Right lobe of liver (tissue), 6 donors: ENCODE results near the gene DUSP22. TPM values are rescaled to one million over a fixed set of nuclear protein-coding genes. Genes with fewer than 3 reads are reported as not detected.

Experiments used
- ATAC-seq, 4 donors: fragments of 200-7000 bp; cut with Tn5 transposase; one replicate each; pipeline ENCODE4 v1.9.1; 2020; ENCODE audit warnings: mild to moderate bottlenecking in 4 of 4, moderate library complexity in 4 of 4
- DNase-seq, 3 donors: peaks; one replicate each; pipeline ENCODE4 v3.0.0-alpha.2; 2020
- H3K27ac ChIP-seq, 3 donors: fragments of 200-600 bp; one replicate each; pipeline ENCODE4 v1.8.0; 2022
- H3K27me3 ChIP-seq, 2 donors: fragments of 200-600 bp; one replicate each; pipeline ENCODE4 v1.8.0; 2022
- H3K36me3 ChIP-seq, 4 donors: fragments of 200-600 bp; sonication (generic) in 1 of 4; one replicate each; pipeline versions ENCODE4 v1.5.1 to v1.8.0; 2017 to 2022; ENCODE audit warnings: control low read depth in 1 of 4
- H3K4me1 ChIP-seq, 4 donors: fragments of 200-600 bp; sonication (generic) in 1 of 4; one replicate each; pipeline versions ENCODE4 v1.5.1 to v1.8.0; 2017 to 2022; ENCODE audit warnings: control low read depth in 1 of 4
- H3K4me3 ChIP-seq, 3 donors: fragments of 200-600 bp; one replicate each; pipeline ENCODE4 v1.8.0; 2022
- H3K9me3 ChIP-seq, 4 donors: fragments of 200-600 bp; sonication (generic) in 1 of 4; one replicate each; pipeline versions ENCODE4 v1.5.1 to v1.8.0; 2017 to 2022; ENCODE audit warnings: control low read depth in 1 of 4
- CTCF ChIP-seq, 4 donors: fragments of 200-600 bp in 3 of 4; fragments of 450-650 bp in 1 of 4; IDR thresholded peaks; one replicate each; pipeline versions ENCODE4 v1.5.1 to v1.8.0; 2016 to 2022; ENCODE audit warnings: antibody characterized with exemption in 4 of 4, mild to moderate bottlenecking in 2 of 4
- POLR2A ChIP-seq: fragments of 450-650 bp; IDR thresholded peaks from one replicate; pipeline ENCODE4 v1.6.1; 2017; ENCODE audit warnings: antibody characterized with exemption, mild to moderate bottlenecking
- whole genome bisulfite sequencing: methylation state at CpG from one replicate; pipeline ENCODE4 v1.1.6; 2018; ENCODE audit warnings: low coverage, low lambda C conversion rate; ENCODE audit not compliant: insufficient coverage; ENCODE audit errors: missing lambda C conversion rate; 5-methylcytosine and 5-hydroxymethylcytosine counted together
- intact Hi-C, 2 donors: fragments of 100-400 bp; cut with DNase I; formaldehyde crosslinking; loops; one replicate each; pipeline versions ENCODE4 v1.11.2 to v1.14.1; 2022
- total RNA-seq, 6 experiments: library from RNA; depleted of rRNA in 2 of 6; stranded (reverse); fragments of >200 nt in 2 of 6; fragmentation: NEBNext Ultra II Directional in 3 of 6; extraction: Animal tissue kit (Norgen Biotek cat#: 25700) in 3 of 6; gene quantifications; one replicate each; pipeline versions ENCODE4 v1.1.0 to v1.2.4, GENCODE V29; 2016 to 2023
- donor health status: DM: no; HTN: yes; CAD: no.
- donor health status: DM: no; HTN: no; CAD: no.
- donor health status: DM: no; HTN: no; CAD: no.
- donor health status: DM: no; HTN: yes; CAD: no.
- donor health status: DM: no; HTN: yes; CAD: no.

DUSP22 gene
- total RNA-seq, 6 experiments from 2014 or later = 20.6 to 24.8 (median 21.3) TPM

- Histone ChIP-seq H3K4me1 (peaks cover 0 to under 1% (median 0%) of the 10 kb centered on the region in 4 donors), H3K9me3 (no peaks in the 10 kb centered on the region), H3K27ac (no peak overlapping the region), H3K27me3 (no peaks in the 10 kb centered on the region), H3K36me3 (peaks cover 0 to 23% (median 0%) of the 10 kb centered on the region in 4 donors), H3K4me3 (no peak overlapping the region)
- TF ChIP-seq CTCF (IDR thresholded peaks at IDR 0.05) = no peak
- TF ChIP-seq POLR2A = no peak
- 85% methylated on average over 23 of the region's 27 CpGs for WGBS
- DNase-seq (peak in 2 of 3 donors; percentile 24 to 46), ATAC-seq (no peak)
- intact Hi-C loops = no loop called here
These were observed 55.9 kb downstream of the DUSP22 start for GRCh38 chr6:347951-348859.

GRCh38 chr6:348860-349396 is 56.6 kb downstream of the DUSP22 start:
- Histone ChIP-seq H3K9me3 (no peaks in the 10 kb centered on the region), H3K4me3 (no peak overlapping the region), H3K4me1 (no peaks in the 10 kb centered on the region), H3K36me3 (peaks cover 0 to 23% (median 0%) of the 10 kb centered on the region in 4 donors), H3K27me3 (no peaks in the 10 kb centered on the region), H3K27ac (no peak overlapping the region)
- peak in 1 of 4 donors; percentile 6 for ATAC-seq
- 69% methylated on average over 17 of the region's 21 CpGs for WGBS
- intact Hi-C loops = no loop called here
- TF ChIP-seq CTCF (IDR thresholded peaks at IDR 0.05) = no peak
- no peak for TF ChIP-seq POLR2A
- DNase-seq = peak in 2 of 3 donors; percentile 29 to 52

DNA sequence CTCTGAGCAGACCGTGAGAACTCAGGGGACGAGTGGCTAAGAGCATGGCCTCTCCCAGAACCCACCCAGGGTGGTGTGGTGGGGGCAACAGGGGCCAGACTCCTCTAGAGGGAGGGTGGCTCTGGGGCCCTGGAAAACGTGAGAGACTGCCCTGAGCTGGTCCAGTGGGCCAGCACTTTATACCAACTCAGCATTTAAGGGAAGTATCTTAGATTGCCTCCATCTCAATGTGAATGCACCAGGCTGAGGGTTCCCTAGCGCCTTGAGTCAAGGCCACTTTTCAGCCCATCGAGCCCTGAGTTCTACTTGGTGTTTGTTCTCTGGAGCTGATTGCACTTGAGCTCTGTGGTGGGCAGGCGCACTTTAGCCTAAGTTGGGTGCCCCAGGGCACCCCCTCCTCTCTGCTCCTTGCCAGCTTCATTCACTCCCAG is 57.2 kb downstream of the DUSP22 start:
- WGBS = 75% methylated on average over 4 of the region's 6 CpGs
- H3K36me3 ChIP-seq = peaks cover 0 to 23% (median 0%) of the 10 kb centered on the region in 4 donors
- TF ChIP-seq CTCF (IDR thresholded peaks at IDR 0.05) (no peak), POLR2A (no peak)
- no peaks in the 10 kb centered on the region for H3K9me3 ChIP-seq
- H3K27ac ChIP-seq = no peak overlapping the region
- H3K4me3 ChIP-seq = no peak overlapping the region
- no peaks in the 10 kb centered on the region for H3K4me1 ChIP-seq
- no peaks in the 10 kb centered on the region for H3K27me3 ChIP-seq
- no peak for ATAC-seq
- DNase-seq = peak in 1 of 3 donors; percentile 20
- intact Hi-C loops = no loop called here

DNA sequence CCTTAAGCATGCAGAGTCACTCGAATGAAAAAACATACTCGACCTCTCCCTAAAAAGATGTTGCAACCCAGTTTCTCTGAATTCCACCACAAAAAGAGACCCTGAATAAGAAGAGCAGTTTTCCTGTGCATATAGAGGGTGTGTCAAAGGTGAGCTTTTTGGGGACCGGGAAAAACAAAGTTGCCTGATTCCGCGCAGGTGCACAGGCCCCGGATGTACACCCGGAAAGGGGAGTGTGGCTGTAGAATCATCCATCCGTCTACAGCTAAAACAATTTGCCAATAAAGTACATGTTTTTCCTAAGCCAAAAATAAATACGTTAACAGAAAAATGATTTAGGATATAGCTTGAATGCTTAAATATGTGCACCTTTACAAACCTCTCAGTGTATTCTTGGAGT is 58.1 kb downstream of the DUSP22 start:
- no peak for TF ChIP-seq CTCF (IDR thresholded peaks at IDR 0.05)
- no peak for TF ChIP-seq POLR2A
- WGBS = 76% methylated on average over 9 of the region's 9 CpGs
- H3K36me3 ChIP-seq = peaks cover 0 to 23% (median 0%) of the 10 kb centered on the region in 4 donors
- H3K4me1 ChIP-seq = peaks cover 0 to 8% (median under 1%) of the 10 kb centered on the region in 4 donors
- intact Hi-C loops = no loop called here
- H3K9me3 ChIP-seq = no peaks in the 10 kb centered on the region
- ATAC-seq (no peak), DNase-seq (no peak)
- no peak overlapping the region for H3K4me3 ChIP-seq
- H3K27me3 ChIP-seq = no peaks in the 10 kb centered on the region
- H3K27ac ChIP-seq = no peak overlapping the region
